Measurements from ENCODE around the gene CTNNA2.

CTNNA2 gene

GRCh38 chr2:79994965-79995364 lies 482.1 kb downstream of the CTNNA2 start:
- Histone ChIP-seq H3K18ac (ENCODE audit: low read depth in 1 of 2, low read length in 2 of 2) (no peak overlapping the region), H2BK5ac (ENCODE audit: low read depth, low read length, poor library complexity, severe bottlenecking) (no peak overlapping the region), H4K91ac (ENCODE audit: low read length) (no peak overlapping the region), H3K23ac (ENCODE audit: low read length in 2 of 2) (no peak overlapping the region), H4K8ac (ENCODE audit: low read length) (no peak overlapping the region), H2BK12ac (ENCODE audit: low read length in 2 of 2) (no peak overlapping the region), H3K79me1 (replicated peaks; ENCODE audit: low read length, poor library complexity, severe bottlenecking) (no peaks in the 10 kb centered on the region), H3K27me3 (ENCODE audit: control insufficient read depth in 1 of 2, insufficient read depth in 1 of 2, low read length in 2 of 2) (no peaks in the 10 kb centered on the region), H3K4me3 (ENCODE audit: insufficient read depth in 1 of 2, low read depth in 1 of 2, low read length in 2 of 2) (no peak overlapping the region), H3K27ac (ENCODE audit: low read length, poor library complexity, severe bottlenecking) (no peak overlapping the region), H3K4ac (ENCODE audit: low read depth in 1 of 2, low read length in 2 of 2) (no peak overlapping the region), H3K9me3 (ENCODE audit: control insufficient read depth, low read length) (no peaks in the 10 kb centered on the region), H2AK5ac (ENCODE audit: low read length, severe bottlenecking) (no peak overlapping the region), H3K36me3 (ENCODE audit: control insufficient read depth in 1 of 2, insufficient read depth in 2 of 2, low read depth in 1 of 2, low read length in 2 of 2) (no peaks in the 10 kb centered on the region), H3K14ac (ENCODE audit: low read length in 2 of 2) (no peak overlapping the region), H3K4me2 (ENCODE audit: low read length, poor library complexity, severe bottlenecking) (no peak overlapping the region), H2AFZ (ENCODE audit: low read depth, low read length) (no peak overlapping the region), H3K9ac (ENCODE audit: low read length) (no peak overlapping the region), H3K4me1 (ENCODE audit: control insufficient read depth, insufficient read depth, low read depth, low read length) (no peaks in the 10 kb centered on the region), H2BK15ac (ENCODE audit: low read depth, poor library complexity, severe bottlenecking) (no peak overlapping the region), H2BK120ac (ENCODE audit: low read depth, low read length) (no peak overlapping the region)
- no peak for DNase-seq

GRCh38 chr2:79996709-79997108 lies 483.9 kb downstream of the CTNNA2 start:
- H3K27ac ChIP-seq (ENCODE audit: low read length, poor library complexity, severe bottlenecking) = no peak overlapping the region
- H3K4me2 ChIP-seq (ENCODE audit: low read length, poor library complexity, severe bottlenecking) = no peak overlapping the region
- H4K8ac ChIP-seq (ENCODE audit: low read length) = no peak overlapping the region
- no peak overlapping the region for H3K9ac ChIP-seq (ENCODE audit: low read length)
- H3K36me3 ChIP-seq (ENCODE audit: control insufficient read depth in 1 of 2, insufficient read depth in 2 of 2, low read depth in 1 of 2, low read length in 2 of 2) = no peaks in the 10 kb centered on the region
- no peak overlapping the region for H3K23ac ChIP-seq (ENCODE audit: low read length in 2 of 2)
- H3K4ac ChIP-seq (ENCODE audit: low read depth in 1 of 2, low read length in 2 of 2) = no peak overlapping the region
- WGBS = 73% methylated on average over 4 of the region's 5 CpGs
- H4K91ac ChIP-seq (ENCODE audit: low read length) = no peak overlapping the region
- H2BK15ac ChIP-seq (ENCODE audit: low read depth, poor library complexity, severe bottlenecking) = no peak overlapping the region
- no peak overlapping the region for H2AFZ ChIP-seq (ENCODE audit: low read depth, low read length)
- no peak overlapping the region for H3K18ac ChIP-seq (ENCODE audit: low read depth in 1 of 2, low read length in 2 of 2)
- H2BK120ac ChIP-seq (ENCODE audit: low read depth, low read length) = no peak overlapping the region
- H3K27me3 ChIP-seq (ENCODE audit: control insufficient read depth in 1 of 2, insufficient read depth in 1 of 2, low read length in 2 of 2) = no peaks in the 10 kb centered on the region
- H3K14ac ChIP-seq (ENCODE audit: low read length in 2 of 2) = no peak overlapping the region
- H3K79me1 ChIP-seq (replicated peaks; ENCODE audit: low read length, poor library complexity, severe bottlenecking) = no peaks in the 10 kb centered on the region
- DNase-seq = no peak
- no peak overlapping the region for H2BK12ac ChIP-seq (ENCODE audit: low read length in 2 of 2)
- H3K4me1 ChIP-seq (ENCODE audit: control insufficient read depth, insufficient read depth, low read depth, low read length) = no peaks in the 10 kb centered on the region
- H3K9me3 ChIP-seq (ENCODE audit: control insufficient read depth, low read length) = no peaks in the 10 kb centered on the region
- no peak overlapping the region for H3K4me3 ChIP-seq (ENCODE audit: insufficient read depth in 1 of 2, low read depth in 1 of 2, low read length in 2 of 2)
- H2BK5ac ChIP-seq (ENCODE audit: low read depth, low read length, poor library complexity, severe bottlenecking) = no peak overlapping the region
- H2AK5ac ChIP-seq (ENCODE audit: low read length, severe bottlenecking) = no peak overlapping the region

GRCh38 chr2:80001701-80002101 lies 488.9 kb downstream of the CTNNA2 start:
- Histone ChIP-seq H2BK120ac (ENCODE audit: low read depth, low read length) (no peak overlapping the region), H3K36me3 (ENCODE audit: control insufficient read depth in 1 of 2, insufficient read depth in 2 of 2, low read depth in 1 of 2, low read length in 2 of 2) (no peaks in the 10 kb centered on the region), H2BK15ac (ENCODE audit: low read depth, poor library complexity, severe bottlenecking) (no peak overlapping the region), H3K4me2 (ENCODE audit: low read length, poor library complexity, severe bottlenecking) (no peak overlapping the region), H3K9me3 (ENCODE audit: control insufficient read depth, low read length) (no peaks in the 10 kb centered on the region), H4K8ac (ENCODE audit: low read length) (no peak overlapping the region), H4K91ac (ENCODE audit: low read length) (no peak overlapping the region), H3K14ac (ENCODE audit: low read length in 2 of 2) (no peak overlapping the region), H3K18ac (ENCODE audit: low read depth in 1 of 2, low read length in 2 of 2) (no peak overlapping the region), H3K4me1 (ENCODE audit: control insufficient read depth, insufficient read depth, low read depth, low read length) (no peaks in the 10 kb centered on the region), H2AFZ (ENCODE audit: low read depth, low read length) (no peak overlapping the region), H2BK12ac (ENCODE audit: low read length in 2 of 2) (no peak overlapping the region), H3K27ac (ENCODE audit: low read length, poor library complexity, severe bottlenecking) (peak overlapping the region; percentile 30), H3K79me1 (replicated peaks; ENCODE audit: low read length, poor library complexity, severe bottlenecking) (no peaks in the 10 kb centered on the region), H3K4me3 (ENCODE audit: insufficient read depth in 1 of 2, low read depth in 1 of 2, low read length in 2 of 2) (no peak overlapping the region), H3K9ac (ENCODE audit: low read length) (no peak overlapping the region), H2AK5ac (ENCODE audit: low read length, severe bottlenecking) (no peak overlapping the region), H3K27me3 (ENCODE audit: control insufficient read depth in 1 of 2, insufficient read depth in 1 of 2, low read length in 2 of 2) (no peaks in the 10 kb centered on the region), H3K4ac (ENCODE audit: low read depth in 1 of 2, low read length in 2 of 2) (no peak overlapping the region), H2BK5ac (ENCODE audit: low read depth, low read length, poor library complexity, severe bottlenecking) (no peak overlapping the region), H3K23ac (ENCODE audit: low read length in 2 of 2) (no peak overlapping the region)
- no CpG with 5 or more reads among the region's 5 CpGs for WGBS
- DNase-seq = no peak

GRCh38 chr2:80002112-80002511 lies 489.3 kb downstream of the CTNNA2 start:
- Histone ChIP-seq H4K8ac (ENCODE audit: low read length) (no peak overlapping the region), H3K27ac (ENCODE audit: low read length, poor library complexity, severe bottlenecking) (peak overlapping the region; percentile 58), H3K14ac (ENCODE audit: low read length in 2 of 2) (no peak overlapping the region), H3K4ac (ENCODE audit: low read depth in 1 of 2, low read length in 2 of 2) (no peak overlapping the region), H2AK5ac (ENCODE audit: low read length, severe bottlenecking) (no peak overlapping the region), H2BK5ac (ENCODE audit: low read depth, low read length, poor library complexity, severe bottlenecking) (no peak overlapping the region), H3K4me3 (ENCODE audit: insufficient read depth in 1 of 2, low read depth in 1 of 2, low read length in 2 of 2) (no peak overlapping the region), H2BK120ac (ENCODE audit: low read depth, low read length) (no peak overlapping the region), H3K9me3 (ENCODE audit: control insufficient read depth, low read length) (no peaks in the 10 kb centered on the region), H3K18ac (ENCODE audit: low read depth in 1 of 2, low read length in 2 of 2) (no peak overlapping the region), H3K23ac (ENCODE audit: low read length in 2 of 2) (no peak overlapping the region), H3K27me3 (ENCODE audit: control insufficient read depth in 1 of 2, insufficient read depth in 1 of 2, low read length in 2 of 2) (no peaks in the 10 kb centered on the region), H4K91ac (ENCODE audit: low read length) (no peak overlapping the region), H2BK12ac (ENCODE audit: low read length in 2 of 2) (no peak overlapping the region), H3K36me3 (ENCODE audit: control insufficient read depth in 1 of 2, insufficient read depth in 2 of 2, low read depth in 1 of 2, low read length in 2 of 2) (no peaks in the 10 kb centered on the region), H3K9ac (ENCODE audit: low read length) (no peak overlapping the region), H3K4me2 (ENCODE audit: low read length, poor library complexity, severe bottlenecking) (no peak overlapping the region), H2AFZ (ENCODE audit: low read depth, low read length) (no peak overlapping the region), H2BK15ac (ENCODE audit: low read depth, poor library complexity, severe bottlenecking) (no peak overlapping the region), H3K4me1 (ENCODE audit: control insufficient read depth, insufficient read depth, low read depth, low read length) (no peaks in the 10 kb centered on the region), H3K79me1 (replicated peaks; ENCODE audit: low read length, poor library complexity, severe bottlenecking) (no peaks in the 10 kb centered on the region)
- WGBS = 88% methylated on average over 2 of the region's 3 CpGs
- DNase-seq = no peak
